Measurements from ENCODE around the gene CDS2. TPM values are rescaled to one million over a fixed set of nuclear protein-coding genes. Genes with fewer than 3 reads are reported as not detected.

Gene CDS2
- total RNA-seq, 2 donors from 2014 or later = 26.2 to 61.8 TPM

GRCh38 chr20:5133998-5134397 is 7.2 kb downstream of the CDS2 start:
- Histone ChIP-seq H3K4me3 (no peak overlapping the region), H3K27ac (no peak overlapping the region), H3K9me3 (no peaks in the 10 kb centered on the region), H3K36me3 (no peaks in the 10 kb centered on the region), H3K4me1 (replicated peaks) (peaks cover 6% of the 10 kb centered on the region), H3K27me3 (replicated peaks; ENCODE audit: insufficient read depth) (no peaks in the 10 kb centered on the region)
- 91% methylated on average over 6 of the region's 6 CpGs for WGBS
- no peak for DNase-seq (ENCODE audit: low spot score)
- TF ChIP-seq POLR2A (IDR thresholded peaks at IDR 0.05) (no peak), POLR2AphosphoS5 (IDR thresholded peaks at IDR 0.05) (no peak)
- TF ChIP-seq, protein P1, sequence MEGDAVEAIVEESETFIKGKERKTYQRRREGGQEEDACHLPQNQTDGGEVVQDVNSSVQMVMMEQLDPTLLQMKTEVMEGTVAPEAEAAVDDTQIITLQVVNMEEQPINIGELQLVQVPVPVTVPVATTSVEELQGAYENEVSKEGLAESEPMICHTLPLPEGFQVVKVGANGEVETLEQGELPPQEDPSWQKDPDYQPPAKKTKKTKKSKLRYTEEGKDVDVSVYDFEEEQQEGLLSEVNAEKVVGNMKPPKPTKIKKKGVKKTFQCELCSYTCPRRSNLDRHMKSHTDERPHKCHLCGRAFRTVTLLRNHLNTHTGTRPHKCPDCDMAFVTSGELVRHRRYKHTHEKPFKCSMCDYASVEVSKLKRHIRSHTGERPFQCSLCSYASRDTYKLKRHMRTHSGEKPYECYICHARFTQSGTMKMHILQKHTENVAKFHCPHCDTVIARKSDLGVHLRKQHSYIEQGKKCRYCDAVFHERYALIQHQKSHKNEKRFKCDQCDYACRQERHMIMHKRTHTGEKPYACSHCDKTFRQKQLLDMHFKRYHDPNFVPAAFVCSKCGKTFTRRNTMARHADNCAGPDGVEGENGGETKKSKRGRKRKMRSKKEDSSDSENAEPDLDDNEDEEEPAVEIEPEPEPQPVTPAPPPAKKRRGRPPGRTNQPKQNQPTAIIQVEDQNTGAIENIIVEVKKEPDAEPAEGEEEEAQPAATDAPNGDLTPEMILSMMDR (IDR thresholded peaks at IDR 0.05) = no peak
- intact Hi-C loops (cut with DNase I) = no loop called here

DNA sequence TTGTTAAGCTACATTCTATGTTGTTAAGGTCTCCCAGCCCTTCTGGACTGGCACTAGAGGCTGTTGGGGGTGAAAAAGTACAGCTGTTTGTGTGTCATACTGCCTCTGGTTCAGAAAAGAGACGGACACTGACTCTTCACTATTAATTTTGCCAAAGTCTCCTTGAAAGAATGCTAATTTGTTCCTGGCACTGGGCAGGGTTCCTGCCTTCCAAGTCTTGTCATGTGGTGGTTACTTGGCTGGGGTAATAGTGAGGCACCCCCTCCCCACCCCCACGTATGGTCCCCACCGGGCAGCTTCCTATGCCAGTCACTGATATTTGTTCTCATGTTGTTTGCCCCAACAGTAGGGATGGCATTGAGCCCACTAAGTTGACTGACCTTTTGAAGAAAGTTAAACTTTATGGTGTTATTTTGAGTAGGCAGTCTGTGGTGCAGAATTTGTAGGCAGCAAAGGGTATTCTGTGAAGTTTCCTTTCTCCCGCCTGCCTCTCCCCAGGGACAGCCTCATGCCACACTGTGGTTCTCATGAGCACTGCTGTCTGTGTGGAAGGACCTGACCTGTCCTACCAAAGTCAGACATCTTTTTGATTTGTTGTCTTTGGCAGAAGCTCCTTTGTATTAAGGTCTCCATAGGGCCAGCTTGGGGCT is 8.7 kb downstream of the CDS2 start:
- TF ChIP-seq, protein P1 (IDR thresholded peaks at IDR 0.05) = no peak
- TF ChIP-seq POLR2AphosphoS5 (IDR thresholded peaks at IDR 0.05) (no peak), POLR2A (IDR thresholded peaks at IDR 0.05) (no peak)
- 38% methylated on average over 4 of the region's 4 CpGs for WGBS
- Histone ChIP-seq H3K4me3 (no peak overlapping the region), H3K27ac (peak overlapping the region in 1 of 2 donors; percentile 31), H3K36me3 (no peaks in the 10 kb centered on the region), H3K4me1 (replicated peaks) (peaks cover 6% of the 10 kb centered on the region), H3K9me3 (no peaks in the 10 kb centered on the region), H3K27me3 (replicated peaks; ENCODE audit: insufficient read depth) (no peaks in the 10 kb centered on the region)
- no peak for DNase-seq (ENCODE audit: low spot score)
- intact Hi-C loops (cut with DNase I) = no loop called here

- 40% methylated on average over 4 of the region's 4 CpGs for WGBS
- Histone ChIP-seq H3K27me3 (replicated peaks; ENCODE audit: insufficient read depth) (no peaks in the 10 kb centered on the region), H3K27ac (peak overlapping the region in 1 of 2 donors; percentile 7), H3K9me3 (no peaks in the 10 kb centered on the region), H3K4me3 (no peak overlapping the region), H3K4me1 (replicated peaks) (peaks cover 6% of the 10 kb centered on the region), H3K36me3 (no peaks in the 10 kb centered on the region)
- DNase-seq (ENCODE audit: low spot score) = no peak
- TF ChIP-seq, protein P1 (IDR thresholded peaks at IDR 0.05) = no peak
- TF ChIP-seq POLR2A (IDR thresholded peaks at IDR 0.05) (no peak), POLR2AphosphoS5 (IDR thresholded peaks at IDR 0.05) (no peak)
- intact Hi-C loops (cut with DNase I) = no loop called here
These were observed 9.3 kb downstream of the CDS2 start for GRCh38 chr20:5136096-5136495.

DNA sequence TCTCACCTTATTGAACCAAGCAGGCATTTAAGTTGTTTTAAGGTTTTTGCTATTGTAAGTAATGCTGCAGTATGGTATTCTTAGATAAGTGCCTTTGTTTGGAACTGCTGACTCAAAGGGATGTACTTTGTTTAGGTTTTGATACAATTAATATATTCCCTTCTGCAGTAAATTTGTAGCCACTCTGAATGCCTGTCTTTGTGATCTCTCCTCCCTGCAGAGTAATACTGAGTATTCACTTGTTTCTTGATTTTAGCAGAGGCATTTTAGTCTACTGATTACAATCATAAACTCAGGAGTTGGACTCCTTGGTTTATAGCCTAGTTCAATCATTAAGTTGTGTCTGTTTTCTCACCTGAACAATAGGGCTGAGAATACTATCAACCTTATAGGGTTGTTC is 13.4 kb downstream of the CDS2 start:
- Histone ChIP-seq H3K4me3 (no peak overlapping the region), H3K9me3 (no peaks in the 10 kb centered on the region), H3K27ac (no peak overlapping the region), H3K27me3 (replicated peaks; ENCODE audit: insufficient read depth) (no peaks in the 10 kb centered on the region), H3K4me1 (replicated peaks) (peaks cover 5% of the 10 kb centered on the region), H3K36me3 (no peaks in the 10 kb centered on the region)
- intact Hi-C loops (cut with DNase I) = no loop called here
- no peak for DNase-seq (ENCODE audit: low spot score)
- TF ChIP-seq, protein P1 (IDR thresholded peaks at IDR 0.05) = no peak
- TF ChIP-seq POLR2A (IDR thresholded peaks at IDR 0.05) (no peak), POLR2AphosphoS5 (IDR thresholded peaks at IDR 0.05) (no peak)

- H3K4me1 ChIP-seq (replicated peaks) = no peaks in the 10 kb centered on the region
- WGBS = 57% methylated on average over 2 of the region's 2 CpGs
- no peaks in the 10 kb centered on the region for H3K36me3 ChIP-seq
- TF ChIP-seq POLR2AphosphoS5 (IDR thresholded peaks at IDR 0.05) = no peak
- TF ChIP-seq, protein P1 (IDR thresholded peaks at IDR 0.05) = no peak
- TF ChIP-seq POLR2A (IDR thresholded peaks at IDR 0.05) = no peak
- no peaks in the 10 kb centered on the region for H3K9me3 ChIP-seq
- no peaks in the 10 kb centered on the region for H3K27me3 ChIP-seq (replicated peaks; ENCODE audit: insufficient read depth)
- no peak overlapping the region for H3K27ac ChIP-seq
- no peak overlapping the region for H3K4me3 ChIP-seq
- no peak for DNase-seq (ENCODE audit: low spot score)
- intact Hi-C loops (cut with DNase I) = no loop called here
These were observed 14.8 kb downstream of the CDS2 start for GRCh38 chr20:5141615-5142014.

All from prostate gland (tissue), 2 donors.